Tibial artery (tissue), 4 donors: ENCODE measurements around the gene OR4K5.

Experiments
- DNase-seq, 2 donors: peaks; one replicate each; pipeline ENCODE4 v3.0.0-alpha.2; 2019
- H3K27ac ChIP-seq, 2 donors: fragments of 200-600 bp; sonication (generic) in 1 of 2; 1 replicate in 1 of 2; 2 replicates in 1 of 2; pipeline ENCODE4 v1.5.1; 2018 to 2019; ENCODE audit warnings: mild to moderate bottlenecking in 1 of 2
- H3K27me3 ChIP-seq, 2 donors: fragments of 200-600 bp; sonication (generic) in 1 of 2; one replicate each; pipeline versions ENCODE4 v1.5.1 to v1.6.0; 2016 to 2019
- H3K36me3 ChIP-seq, 3 donors: fragments of 200-600 bp; sonication (generic) in 2 of 3; one replicate each; pipeline ENCODE4 v1.5.1; 2016 to 2019; ENCODE audit warnings: mild to moderate bottlenecking in 2 of 3
- H3K4me1 ChIP-seq, 4 donors: fragments of 200-600 bp; sonication (generic) in 2 of 4; 1 replicate in 3 of 4; 2 replicates in 1 of 4; pipeline ENCODE4 v1.5.1; 2016 to 2019
- H3K4me3 ChIP-seq, 2 donors: fragments of 200-600 bp; sonication (generic) in 1 of 2; 1 replicate in 1 of 2; 2 replicates in 1 of 2; pipeline ENCODE4 v1.5.1; 2018 to 2019; ENCODE audit warnings: mild to moderate bottlenecking in 2 of 2
- H3K9me3 ChIP-seq, 3 donors: fragments of 200-600 bp; sonication (generic) in 1 of 3; one replicate each; pipeline ENCODE4 v1.5.1; 2016 to 2019
- CTCF ChIP-seq, 2 experiments: fragments of 200-600 bp in 1 of 2; fragments of 450-650 bp in 1 of 2; IDR thresholded peaks; one replicate each; pipeline ENCODE4 v1.5.1; 2017 to 2019; ENCODE audit warnings: antibody characterized with exemption in 2 of 2, mild to moderate bottlenecking in 1 of 2, moderate library complexity in 1 of 2
- intact Hi-C: fragments of 100-400 bp; cut with DNase I; formaldehyde crosslinking; loops from one replicate; pipeline ENCODE4 v1.15.0; 2023; ENCODE audit warnings: low total_unique reads

OR4K5 gene

GRCh38 chr14:19900999-19901398 is 19.4 kb upstream of the OR4K5 start:
- no peak for DNase-seq
- intact Hi-C loops = no loop called here
- H3K27me3 ChIP-seq = no peaks in the 10 kb centered on the region
- H3K9me3 ChIP-seq = peaks cover 0 to 20% (median 0%) of the 10 kb centered on the region in 3 donors
- no peak for TF ChIP-seq CTCF (IDR thresholded peaks at IDR 0.05)
- H3K27ac ChIP-seq = no peak overlapping the region
- no peaks in the 10 kb centered on the region for H3K36me3 ChIP-seq
- no peak overlapping the region for H3K4me3 ChIP-seq
- no peaks in the 10 kb centered on the region for H3K4me1 ChIP-seq

- Histone ChIP-seq H3K27me3 (no peaks in the 10 kb centered on the region), H3K4me3 (no peak overlapping the region), H3K4me1 (no peaks in the 10 kb centered on the region), H3K27ac (no peak overlapping the region), H3K36me3 (no peaks in the 10 kb centered on the region), H3K9me3 (peaks cover 0 to 9% (median 0%) of the 10 kb centered on the region in 3 donors)
- no peak for DNase-seq
- no peak for TF ChIP-seq CTCF (IDR thresholded peaks at IDR 0.05)
- intact Hi-C loops = no loop called here
These were observed 18.0 kb upstream of the OR4K5 start for GRCh38 chr14:19902409-19902808.

GRCh38 chr14:19906665-19907064 is 13.7 kb upstream of the OR4K5 start:
- Histone ChIP-seq H3K4me3 (no peak overlapping the region), H3K9me3 (peaks cover 0 to 4% (median 0%) of the 10 kb centered on the region in 3 donors), H3K27me3 (no peaks in the 10 kb centered on the region), H3K36me3 (no peaks in the 10 kb centered on the region), H3K27ac (no peak overlapping the region), H3K4me1 (no peaks in the 10 kb centered on the region)
- no peak for DNase-seq
- TF ChIP-seq CTCF (IDR thresholded peaks at IDR 0.05) = no peak
- intact Hi-C loops = no loop called here

- intact Hi-C loops = no loop called here
- TF ChIP-seq CTCF (IDR thresholded peaks at IDR 0.05) = no peak
- Histone ChIP-seq H3K36me3 (no peaks in the 10 kb centered on the region), H3K27me3 (no peaks in the 10 kb centered on the region), H3K4me1 (no peaks in the 10 kb centered on the region), H3K9me3 (peaks cover 0 to 4% (median 0%) of the 10 kb centered on the region in 3 donors), H3K4me3 (no peak overlapping the region), H3K27ac (no peak overlapping the region)
- DNase-seq = no peak
These were observed 9.3 kb upstream of the OR4K5 start for GRCh38 chr14:19911114-19911513.

GRCh38 chr14:19917243-19917642 is 3.2 kb upstream of the OR4K5 start:
- Histone ChIP-seq H3K4me1 (no peaks in the 10 kb centered on the region), H3K9me3 (no peaks in the 10 kb centered on the region), H3K36me3 (no peaks in the 10 kb centered on the region), H3K27ac (no peak overlapping the region), H3K27me3 (no peaks in the 10 kb centered on the region), H3K4me3 (no peak overlapping the region)
- DNase-seq = no peak
- TF ChIP-seq CTCF (IDR thresholded peaks at IDR 0.05) = no peak
- intact Hi-C loops = no loop called here

GRCh38 chr14:19917955-19918518 is 2.4 kb upstream of the OR4K5 start:
- H3K4me1 ChIP-seq = no peaks in the 10 kb centered on the region
- DNase-seq = no peak
- H3K9me3 ChIP-seq = no peaks in the 10 kb centered on the region
- no peaks in the 10 kb centered on the region for H3K36me3 ChIP-seq
- H3K27ac ChIP-seq = no peak overlapping the region
- intact Hi-C loops = no loop called here
- no peak overlapping the region for H3K4me3 ChIP-seq
- H3K27me3 ChIP-seq = no peaks in the 10 kb centered on the region
- no peak for TF ChIP-seq CTCF (IDR thresholded peaks at IDR 0.05)
